HL-60/S4 treated with retinoic acid at 250 ng/mL for 4 days and 3 days (cell line): Measurements from ENCODE around the gene URM1.

Experiments
- in situ Hi-C: fragments of 300-500 bp; cut with MboI; formaldehyde crosslinking; loops from 2 replicates; pipeline ENCODE4 v1.7.0; 2022; ENCODE audit warnings: low sequenced_read_pairs

URM1 gene

GRCh38 chr9:128383791-128384190 is 12.6 kb downstream of the URM1 start:
- in situ Hi-C loops, result no loop called here

GRCh38 chr9:128384801-128385495 is 13.8 kb downstream of the URM1 start:
- in situ Hi-C loops, result no loop called here

- in situ Hi-C loops, result no loop called here
Observed at GRCh38 chr9:128385496-128386460, 14.6 kb downstream of the URM1 start.

GRCh38 chr9:128388150-128388549 is 17.0 kb downstream of the URM1 start:
- in situ Hi-C loops, result no loop called here

GRCh38 chr9:128389395-128390149 is 18.4 kb downstream of the URM1 start:
- in situ Hi-C loops, result no loop called here

GRCh38 chr9:128390150-128390812 is 19.1 kb downstream of the URM1 start:
- in situ Hi-C loops, result no loop called here

GRCh38 chr9:128390813-128391711 is 19.9 kb downstream of the URM1 start:
- in situ Hi-C loops, result no loop called here

- in situ Hi-C loops, result no loop called here
Observed at GRCh38 chr9:128391956-128392301, 20.8 kb downstream of the URM1 start.

GRCh38 chr9:128392302-128393144 is 21.3 kb downstream of the URM1 start:
- in situ Hi-C loops, result no loop called here

- in situ Hi-C loops, result no loop called here
Observed at GRCh38 chr9:128393145-128393775, 22.1 kb downstream of the URM1 start.

GRCh38 chr9:128393970-128394369 is 22.8 kb downstream of the URM1 start:
- in situ Hi-C loops, result no loop called here

- in situ Hi-C loops, result no loop called here
Observed at GRCh38 chr9:128394379-128395168, 23.4 kb downstream of the URM1 start.

- in situ Hi-C loops, result no loop called here
Observed at GRCh38 chr9:128396970-128397613, 25.9 kb downstream of the URM1 start.

GRCh38 chr9:128397831-128398230 is 26.7 kb downstream of the URM1 start:
- in situ Hi-C loops, result no loop called here

- in situ Hi-C loops, result no loop called here
Observed at GRCh38 chr9:128399861-128400260, 28.7 kb downstream of the URM1 start.

- in situ Hi-C loops, result no loop called here
Observed at GRCh38 chr9:128404560-128404959, 33.4 kb downstream of the URM1 start.

GRCh38 chr9:128405077-128405779 is 34.1 kb downstream of the URM1 start:
- in situ Hi-C loops, result no loop called here
